ENCODE measurements around the gene POU2F3.
A peak's percentile ranks its signal among the peaks of the same experiment; 100 is the strongest.

POU2F3 gene

DNA sequence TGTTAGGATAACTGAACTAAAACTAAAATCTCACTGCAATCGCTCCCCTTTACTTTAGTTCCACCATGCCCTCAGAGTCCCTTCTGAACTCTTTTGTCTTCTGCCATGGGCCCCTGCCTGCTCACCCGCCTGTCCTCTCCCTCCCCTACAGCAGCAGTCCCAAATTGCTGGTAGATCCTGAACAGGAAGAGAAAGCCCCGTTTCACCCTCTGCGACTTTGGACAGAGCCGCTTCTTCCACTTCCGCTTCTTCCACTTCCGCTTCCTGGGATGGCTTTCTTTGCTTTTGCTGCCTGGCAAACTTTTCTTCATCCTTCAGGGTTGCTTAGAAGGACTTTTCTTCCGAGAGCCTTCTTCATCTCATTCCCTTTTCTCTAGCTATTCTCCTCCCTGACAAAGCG lies 49.5 kb downstream of the POU2F3 start:
- no peak for DNase-seq

DNA sequence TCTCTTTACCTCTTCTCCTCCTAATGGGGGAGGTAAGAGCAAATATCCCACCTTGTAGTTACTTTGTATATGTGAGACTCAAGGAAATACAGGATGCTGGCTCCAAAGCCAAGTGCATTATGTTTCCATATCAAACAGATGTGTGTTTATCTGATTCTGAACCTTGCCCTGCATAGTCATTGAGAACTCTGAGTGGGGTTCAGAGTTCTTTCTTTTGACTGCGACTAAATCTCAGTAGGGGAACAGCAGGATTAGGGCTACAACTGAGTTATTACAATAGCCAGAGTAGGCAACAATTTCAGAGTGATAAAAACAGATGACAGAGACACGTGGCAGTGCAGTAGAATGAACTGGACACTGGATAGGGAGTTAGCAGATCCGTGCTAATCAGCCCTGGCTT lies 51.0 kb downstream of the POU2F3 start:
- DNase-seq, result no peak

GRCh38 chr11:120293038-120293800 lies 53.3 kb downstream of the POU2F3 start:
- DNase-seq, result no peak

GRCh38 chr11:120294096-120294495 lies 54.2 kb downstream of the POU2F3 start:
- no peak for DNase-seq

- DNase-seq, result no peak
These were observed 55.2 kb downstream of the POU2F3 start for GRCh38 chr11:120295099-120295498.

DNA sequence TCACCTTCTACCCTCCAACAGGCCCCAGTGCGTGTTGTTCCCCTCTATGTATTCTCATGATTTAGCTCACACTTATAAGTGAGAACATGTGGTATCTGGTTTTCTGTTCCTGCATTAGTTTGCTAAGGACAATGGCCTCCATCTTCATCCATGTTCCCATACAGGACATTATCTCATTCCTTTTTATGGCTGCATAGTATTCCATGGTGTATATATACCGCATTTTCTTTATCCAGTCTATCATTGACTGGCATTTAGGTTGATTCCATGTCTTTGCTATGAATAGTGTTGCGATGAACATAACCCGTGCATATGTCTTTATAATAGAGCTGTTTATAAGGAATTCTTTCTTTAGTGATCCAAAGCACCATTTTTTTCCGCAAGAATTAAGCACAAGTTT lies 56.6 kb downstream of the POU2F3 start:
- no peak for DNase-seq

DNA sequence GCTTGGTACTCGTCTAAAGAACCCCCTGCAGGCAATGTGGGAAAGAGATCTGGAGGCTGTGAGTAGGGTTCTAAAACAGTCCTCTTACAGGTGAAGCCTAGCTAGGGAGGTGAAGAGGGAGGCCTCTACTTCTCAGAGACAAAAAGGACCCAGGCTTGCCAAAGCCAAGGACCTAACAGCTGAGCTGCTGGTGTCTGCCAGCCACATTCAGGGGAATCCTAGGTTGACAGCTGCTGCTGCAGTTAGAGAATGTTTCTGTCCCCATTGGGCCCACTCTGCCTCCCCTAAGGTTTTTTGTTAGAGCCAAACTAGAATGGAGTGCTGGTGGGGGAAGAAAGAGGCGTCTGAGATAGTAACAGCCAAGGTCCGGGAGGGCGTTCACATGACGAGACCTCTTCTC lies 58.5 kb downstream of the POU2F3 start:
- no peak for DNase-seq

DNA sequence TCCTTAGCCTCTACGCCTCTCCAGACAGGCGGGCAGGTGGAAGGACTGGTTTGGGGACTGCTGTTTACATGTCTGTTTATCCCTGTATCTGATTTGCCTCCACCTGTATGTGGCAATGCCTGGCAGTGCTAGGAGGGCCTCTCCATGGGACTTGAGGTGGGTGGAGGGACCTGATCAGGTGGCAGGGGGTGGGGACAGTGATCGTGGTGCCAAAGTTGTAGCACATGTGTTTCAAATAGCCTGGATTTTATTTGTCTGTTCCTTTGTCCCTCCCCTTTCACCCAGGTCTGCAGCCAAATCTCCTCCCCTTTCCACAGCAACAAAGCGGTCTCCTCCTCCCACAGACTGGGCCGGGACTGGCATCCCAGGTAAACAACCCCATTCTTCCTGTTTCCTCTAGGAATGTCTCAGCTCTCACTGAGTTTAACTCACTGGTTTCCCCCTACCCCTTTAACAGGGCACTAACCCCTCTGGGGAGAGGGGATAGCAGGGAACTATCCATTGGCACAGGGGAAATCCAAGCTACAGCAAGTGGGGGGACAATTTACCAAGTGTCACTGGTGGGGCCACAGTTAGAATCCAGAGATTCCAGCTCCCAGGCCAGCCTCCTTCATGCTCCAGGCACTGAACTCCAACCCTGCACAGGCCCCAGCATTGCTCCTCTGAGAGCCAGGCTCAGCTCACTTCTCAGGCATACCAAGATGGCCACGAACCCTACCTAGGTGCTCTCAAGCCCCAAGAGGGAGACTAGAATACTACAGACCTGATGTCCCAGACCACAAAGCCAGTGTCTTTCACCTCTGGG lies 62.3 kb downstream of the POU2F3 start:
- DNase-seq, result no peak

GRCh38 chr11:120303004-120303637 lies 63.2 kb downstream of the POU2F3 start:
- peak; percentile 43 for DNase-seq

- no peak for DNase-seq
These were observed 64.6 kb downstream of the POU2F3 start for GRCh38 chr11:120304526-120304925.

- DNase-seq, result no peak
These were observed 65.3 kb downstream of the POU2F3 start for GRCh38 chr11:120305286-120305685.

- DNase-seq, result no peak
These were observed 66.7 kb downstream of the POU2F3 start for GRCh38 chr11:120306519-120307242.

- DNase-seq, result no peak
These were observed 67.5 kb downstream of the POU2F3 start for GRCh38 chr11:120307476-120307875.

GRCh38 chr11:120308081-120308480 lies 68.1 kb downstream of the POU2F3 start:
- no peak for DNase-seq

- DNase-seq, result no peak
These were observed 70.9 kb downstream of the POU2F3 start for GRCh38 chr11:120310870-120311269.

DNA sequence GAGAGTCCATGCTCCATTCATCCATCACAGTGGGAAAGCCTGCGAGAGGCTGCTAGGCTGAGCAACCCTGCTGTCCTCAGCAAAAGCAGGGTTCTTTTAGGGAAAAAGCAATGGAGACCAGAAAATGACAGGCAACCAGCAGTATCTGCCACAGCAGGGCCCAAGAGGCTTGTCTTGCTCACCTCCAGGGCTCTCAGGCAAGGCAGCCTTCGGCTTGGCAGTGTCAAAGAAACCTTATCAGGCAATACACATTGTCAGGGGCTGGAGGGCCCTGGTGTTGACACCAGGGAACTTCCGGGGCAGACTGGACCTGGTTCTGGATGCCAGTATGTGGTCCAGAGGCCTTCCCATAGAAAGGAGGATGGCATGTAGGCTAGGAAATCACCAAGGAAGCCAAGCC lies 74.9 kb downstream of the POU2F3 start:
- no peak for DNase-seq

DNA sequence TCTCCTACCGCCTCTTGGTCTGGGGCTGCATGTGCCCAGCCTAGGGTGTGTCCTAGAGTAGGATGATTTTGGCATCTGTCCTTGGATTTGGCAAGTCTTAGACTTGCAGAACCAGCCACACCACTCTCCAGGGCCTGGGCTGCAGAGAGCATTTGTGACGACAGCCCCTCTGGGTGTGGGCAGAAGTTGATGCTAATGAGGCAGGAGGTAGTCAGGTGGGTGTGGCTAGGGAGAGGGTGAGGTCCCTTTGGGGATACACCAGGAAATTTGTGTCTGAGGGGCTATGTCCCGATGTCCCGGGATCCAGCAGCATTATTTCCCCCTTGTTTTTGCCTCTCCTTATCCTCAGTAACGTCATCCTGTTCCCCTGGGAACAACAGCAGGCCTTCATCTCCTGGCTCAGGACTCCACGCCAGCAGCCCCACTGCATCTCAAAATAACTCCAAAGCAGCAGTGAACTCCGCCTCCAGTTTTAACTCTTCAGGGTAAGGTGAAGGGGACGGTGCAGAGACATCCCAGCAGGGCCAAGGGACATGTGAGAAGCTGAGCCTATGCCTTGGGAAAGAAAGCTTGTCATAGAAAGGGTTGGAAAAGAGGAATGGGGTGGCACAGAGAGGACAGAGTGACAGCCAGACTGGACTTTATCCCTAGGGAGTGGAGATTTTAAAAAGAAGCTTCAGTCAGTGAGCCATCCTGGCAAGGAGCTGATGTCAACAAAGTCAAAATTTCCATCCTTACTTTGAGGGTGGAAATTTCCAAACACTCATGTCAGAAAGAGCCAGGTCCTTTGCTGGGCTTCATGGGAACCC lies 77.1 kb downstream of the POU2F3 start:
- no peak for DNase-seq

DNA sequence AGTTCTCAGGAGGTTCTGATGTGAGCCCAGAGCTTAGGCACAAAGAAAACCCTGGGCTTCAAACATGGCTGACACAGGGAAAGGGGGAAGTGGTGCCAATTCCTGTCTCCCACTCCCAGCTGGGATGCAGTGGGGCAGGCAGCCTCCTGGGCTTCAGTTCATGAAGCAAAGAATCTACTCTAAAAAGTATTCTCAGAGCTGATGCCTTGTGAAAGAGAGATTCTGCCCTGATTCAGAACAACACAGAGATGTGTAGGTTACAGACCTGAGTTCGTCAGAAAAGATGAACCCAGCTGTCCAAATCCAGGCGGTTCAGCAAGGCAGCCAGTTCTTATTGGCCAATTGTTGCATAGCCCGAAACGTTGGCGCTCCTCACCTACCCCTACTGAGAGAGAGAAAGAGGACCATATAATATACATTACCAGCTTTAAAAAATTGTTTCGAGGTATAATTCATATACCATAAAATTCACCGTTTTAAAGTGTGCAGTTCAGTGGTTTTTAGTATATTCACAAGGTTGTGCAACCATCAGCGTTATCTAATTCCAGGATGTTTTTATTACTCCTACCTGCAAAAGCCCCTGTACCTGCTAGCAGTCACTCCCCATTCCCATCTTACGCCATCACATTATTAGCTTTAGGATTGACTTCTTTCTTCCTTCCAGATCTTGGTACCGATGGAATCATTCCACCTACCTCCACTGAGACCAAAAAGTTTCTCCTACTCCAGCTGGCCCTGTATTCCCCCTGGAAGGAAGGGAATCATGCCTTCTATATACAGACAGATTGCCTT lies 77.9 kb downstream of the POU2F3 start:
- no peak for DNase-seq

DNA sequence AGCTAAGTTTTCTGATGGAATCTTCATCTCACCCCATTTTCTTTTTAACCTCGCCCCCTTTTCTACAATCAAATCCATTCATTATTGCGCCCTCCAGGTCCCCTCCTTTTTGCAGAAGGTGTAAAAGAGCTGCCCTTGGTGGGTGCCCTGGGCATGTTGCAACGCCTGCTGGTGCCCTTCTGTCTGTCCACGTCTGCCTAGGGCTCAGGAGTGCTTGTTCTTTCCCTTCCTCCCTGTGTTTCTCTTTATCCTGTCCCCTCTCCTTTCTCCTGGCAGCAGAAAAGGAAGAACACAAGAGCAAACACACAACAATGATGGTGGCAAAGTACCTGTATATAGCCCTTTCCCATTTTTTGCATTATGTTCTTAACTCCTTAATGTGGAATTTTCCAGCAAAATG lies 79.0 kb downstream of the POU2F3 start:
- DNase-seq, result no peak

DNA sequence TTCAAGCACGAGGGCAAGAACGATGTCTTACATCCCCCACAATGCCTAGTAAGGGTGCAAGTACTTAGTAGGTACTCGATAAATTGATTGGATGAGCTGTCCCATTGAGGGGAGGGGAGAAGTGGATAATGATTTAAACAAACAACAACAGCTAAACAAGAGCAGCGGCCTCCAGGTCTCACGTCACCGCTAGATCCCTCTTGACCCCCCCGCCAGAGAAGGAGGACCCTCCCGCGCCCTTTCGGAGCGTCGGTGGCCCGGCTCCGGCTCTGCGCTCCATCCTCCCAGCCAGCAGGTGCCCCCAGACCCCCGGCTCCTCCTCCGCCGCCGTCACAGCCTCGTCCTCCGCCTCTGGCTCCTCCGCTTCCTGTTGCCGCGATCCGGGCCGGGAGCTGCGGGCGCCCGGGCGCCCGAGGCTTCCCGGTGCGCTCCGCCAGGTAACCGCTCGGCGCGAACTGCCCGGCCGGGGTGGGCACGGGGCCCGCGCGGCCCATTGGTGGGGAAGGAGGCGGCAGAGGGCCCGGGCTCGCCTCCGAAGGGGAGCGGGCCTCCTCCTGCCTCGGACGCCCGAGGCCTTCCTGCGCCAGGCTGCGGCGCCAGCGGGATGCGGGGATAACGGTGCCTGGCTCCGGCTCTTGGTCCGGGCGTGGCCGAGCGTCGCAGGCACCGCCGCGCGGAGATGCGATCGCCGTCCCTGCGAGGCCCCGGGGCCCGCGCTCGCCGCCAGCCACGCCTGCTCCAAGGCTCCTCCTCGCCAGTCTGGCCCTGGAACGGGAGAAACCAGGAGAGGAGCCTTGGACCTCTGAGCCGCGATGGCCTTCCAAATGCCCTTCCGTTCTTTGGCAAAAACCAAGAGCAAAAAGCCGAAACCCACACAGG lies 85.2 kb downstream of the POU2F3 start, which contains the start of gene TLCD5:
Gene TLCD5 (plus strand): TSS at position 368 of the 879 bp plus-strand sequence. CDS start 2,143 bp downstream, outside the sequence.
- peak; percentile 48 for DNase-seq

All from stimulated activated CD4-positive, alpha-beta T cell treated with anti-CD3 and anti-CD28 coated beads, Interleukin-1b, Interleukin-23, amount 100 ng/mL, for 48 hours (primary cell).